NCI-H2227 (cell line): ENCODE measurements around the gene WDR77.

Source experiments
- DNase-seq: peaks from one replicate; lab custom pipeline; 2025; ENCODE audit not compliant: unreplicated experiment; lab: John Stamatoyannopoulos, UW

The WDR77 gene

DNA sequence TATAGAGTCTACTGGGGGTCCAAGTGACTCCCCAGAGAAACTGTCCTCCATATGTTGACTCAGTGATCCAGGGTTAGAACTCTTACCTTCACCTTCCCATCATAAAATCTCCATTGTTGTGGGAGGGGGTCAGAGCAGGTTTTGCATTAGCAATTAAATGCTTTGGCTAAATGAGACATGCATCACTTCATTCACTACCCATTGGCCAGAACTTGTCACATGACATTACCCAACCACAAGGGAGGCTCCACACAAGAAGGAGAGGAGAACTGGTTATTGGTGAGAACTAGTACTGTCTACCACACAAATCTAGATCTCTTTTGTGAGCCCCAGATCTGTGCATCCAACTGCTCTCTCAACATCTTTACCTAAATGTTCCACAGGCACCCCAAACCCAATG is 20.5 kb upstream of the WDR77 start:
- DNase-seq, result no peak

DNA sequence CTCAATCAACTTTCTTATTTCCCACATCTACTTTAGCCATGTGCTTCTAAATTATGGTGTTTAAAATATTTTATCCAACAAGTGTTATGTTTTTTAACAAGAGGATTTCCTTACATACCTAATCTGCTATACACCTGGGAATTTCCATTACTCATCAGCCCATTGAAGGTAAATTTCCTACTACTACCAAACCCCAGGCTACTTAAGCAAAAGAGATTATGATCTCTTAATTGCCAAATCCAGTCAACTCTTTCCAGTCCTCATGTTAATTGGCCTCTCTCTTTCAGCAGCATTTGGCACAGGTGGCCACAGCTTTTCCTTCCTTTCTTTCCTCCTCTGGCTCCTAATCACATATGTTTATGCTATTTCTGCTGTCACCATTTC is 19.7 kb upstream of the WDR77 start:
- DNase-seq, result no peak

- no peak for DNase-seq
These were observed 19.0 kb upstream of the WDR77 start for GRCh38 chr1:111467865-111468716.

GRCh38 chr1:111466480-111466879 is 17.4 kb upstream of the WDR77 start:
- DNase-seq, result no peak

GRCh38 chr1:111465754-111466153 is 16.7 kb upstream of the WDR77 start:
- DNase-seq, result no peak

DNA sequence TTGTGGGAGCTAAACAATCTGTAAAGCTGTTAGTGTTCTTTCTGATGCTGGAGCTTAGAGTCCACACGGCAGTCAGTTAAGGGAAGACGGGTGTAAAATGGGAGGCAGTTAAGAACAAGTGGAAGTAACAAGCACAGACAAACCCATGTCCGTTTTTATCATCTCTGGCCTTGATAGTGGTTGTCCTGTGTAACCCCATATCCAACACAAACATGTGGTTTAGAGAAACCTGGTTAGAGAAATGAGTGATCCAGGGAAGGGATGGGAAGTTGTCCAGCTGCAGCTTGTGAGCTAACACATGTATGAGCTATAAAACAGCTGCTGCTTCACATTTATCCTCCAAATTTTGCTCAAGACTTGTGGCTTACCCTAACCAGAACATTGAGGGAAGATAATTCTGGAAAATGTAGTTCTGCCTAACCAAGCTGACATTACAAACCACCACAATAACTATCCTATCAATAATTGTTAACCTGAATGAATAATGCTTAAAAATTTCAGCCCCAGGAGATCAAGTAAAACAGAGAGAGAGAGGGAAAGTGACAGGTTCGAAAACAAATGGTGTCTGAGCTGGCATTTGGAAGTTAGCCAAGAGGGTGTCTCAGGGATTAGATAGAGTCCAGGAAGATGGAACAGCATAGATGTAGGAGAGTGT is 14.1 kb upstream of the WDR77 start:
- no peak for DNase-seq

- DNase-seq, result no peak
These were observed 13.4 kb upstream of the WDR77 start for GRCh38 chr1:111462370-111463028.

DNA sequence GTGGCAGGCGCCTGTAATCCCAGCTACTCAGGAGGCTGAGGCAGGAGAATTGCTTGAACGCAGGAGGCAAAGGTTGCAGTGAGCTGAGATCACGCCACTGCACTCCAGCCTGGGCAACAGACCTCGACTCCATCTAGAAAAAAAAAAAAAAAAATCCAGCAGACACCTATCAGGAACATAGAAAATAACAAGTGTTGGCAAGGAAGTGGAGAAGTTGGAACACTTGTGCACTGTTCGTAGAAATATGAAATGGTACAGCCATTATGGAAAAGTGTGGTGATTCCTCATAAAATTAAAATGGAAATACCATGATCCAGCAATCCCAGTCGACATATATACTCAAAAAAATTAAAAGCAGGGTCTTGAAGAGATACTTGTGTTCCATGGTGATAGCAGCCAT is 12.7 kb upstream of the WDR77 start:
- no peak for DNase-seq

GRCh38 chr1:111455642-111456031 is 6.6 kb upstream of the WDR77 start:
- no peak for DNase-seq

DNA sequence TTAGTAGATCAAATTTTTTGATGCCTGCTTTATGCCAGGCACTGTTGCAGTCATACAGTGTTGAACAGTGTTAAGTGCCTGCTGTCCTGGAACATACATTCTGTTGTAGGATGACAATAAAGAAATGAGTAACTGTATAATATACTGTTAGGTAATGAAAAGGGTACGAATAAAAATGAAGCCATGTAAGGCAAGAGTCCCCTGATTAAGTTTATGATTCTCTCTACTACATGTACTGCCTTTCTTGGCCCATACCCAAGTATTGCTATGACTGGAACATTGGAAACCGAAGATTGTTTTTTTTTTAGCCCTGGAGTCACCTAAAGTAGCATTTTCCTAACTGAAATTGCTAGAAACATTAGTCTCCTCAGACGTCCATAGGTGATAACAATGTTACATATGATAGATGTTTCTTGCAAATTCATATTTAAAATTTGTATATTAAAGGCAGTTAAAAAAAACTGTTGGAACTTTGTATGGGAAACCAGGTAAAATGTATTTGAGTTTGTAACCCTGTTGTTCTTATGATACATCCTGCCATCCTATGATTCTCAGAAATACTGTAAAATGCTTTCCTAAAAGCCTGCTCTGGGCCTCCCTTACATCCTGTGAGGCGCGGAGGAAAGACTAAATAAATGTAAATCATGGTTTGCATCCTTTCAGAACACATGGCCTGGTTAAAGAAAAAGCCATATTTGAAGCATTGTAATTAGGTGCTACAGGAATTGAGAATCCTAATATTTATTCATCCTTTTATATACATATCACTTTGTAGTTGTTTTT is 6.0 kb upstream of the WDR77 start:
- DNase-seq, result no peak

GRCh38 chr1:111453706-111454105 is 4.7 kb upstream of the WDR77 start:
- no peak for DNase-seq

GRCh38 chr1:111452581-111452980 is 3.5 kb upstream of the WDR77 start:
- DNase-seq, result no peak

GRCh38 chr1:111450185-111450584 is 1.1 kb upstream of the WDR77 start:
- no peak for DNase-seq

GRCh38 chr1:111449703-111450017 is 604 bp upstream of the WDR77 start:
- DNase-seq, result no peak

DNA sequence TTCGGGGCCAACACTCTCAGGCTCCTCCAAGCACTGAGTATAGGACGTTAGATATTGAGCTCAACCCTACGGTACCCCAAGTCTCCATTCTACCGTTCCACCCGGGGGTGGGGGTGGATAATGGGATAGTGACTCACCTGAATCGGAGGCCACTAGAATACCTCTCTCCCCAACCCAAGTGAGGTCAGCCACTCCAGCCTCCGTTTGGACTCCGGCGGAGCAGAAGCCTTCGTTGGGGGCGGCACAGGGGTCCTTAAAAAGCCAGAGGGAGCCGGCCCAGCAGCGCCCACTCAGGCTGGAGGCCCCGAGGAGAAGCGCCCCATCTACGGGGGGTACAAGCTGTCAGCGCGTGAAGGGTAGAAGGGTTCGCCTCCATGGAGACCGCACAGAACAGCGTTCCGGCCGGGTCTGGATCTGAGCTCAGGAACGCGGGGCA is 556 bp downstream of the WDR77 start:
- DNase-seq, result peak; percentile 42

DNA sequence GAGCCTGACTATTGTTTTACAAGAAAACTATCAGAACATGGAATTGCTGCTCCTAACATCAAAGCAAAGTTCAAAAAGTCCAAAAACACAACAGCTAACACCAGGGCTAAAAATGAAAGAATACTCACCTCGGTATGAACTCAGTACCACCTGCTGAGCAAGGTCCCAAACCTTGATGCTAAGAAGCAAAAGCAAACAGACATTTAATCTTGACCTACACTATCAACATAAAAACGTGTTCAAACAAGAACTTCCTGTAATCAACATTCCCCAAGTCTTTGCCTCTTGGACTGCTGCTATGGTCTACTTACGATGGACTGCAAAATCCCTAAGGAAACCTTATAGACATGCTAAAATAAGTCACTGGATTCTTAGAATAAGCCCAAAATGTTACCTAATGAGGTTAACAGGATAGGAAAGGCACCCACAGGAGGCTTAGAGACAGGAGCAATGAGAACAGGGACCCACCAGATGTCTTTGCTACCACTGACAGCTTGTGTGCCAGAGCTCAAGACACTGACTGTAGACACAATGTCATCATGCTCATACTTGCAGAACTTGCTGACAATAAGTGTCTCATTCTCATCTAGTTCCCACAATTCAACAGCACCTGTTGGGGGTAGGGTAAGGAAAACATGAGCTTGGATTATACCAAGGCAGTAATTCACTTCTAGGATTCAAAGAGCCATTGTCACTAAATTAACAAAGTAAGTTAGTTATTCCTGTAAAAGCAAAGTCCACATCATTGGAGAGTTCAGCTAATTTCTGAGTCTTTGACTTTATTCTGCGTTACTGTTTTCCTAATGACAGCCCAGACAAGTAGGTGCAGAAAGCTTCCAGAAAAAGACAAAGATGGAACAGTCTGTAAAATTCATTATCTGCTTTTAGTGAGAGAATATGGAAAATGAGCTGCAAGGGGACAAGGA is 1.8 kb downstream of the WDR77 start:
- DNase-seq, result no peak

DNA sequence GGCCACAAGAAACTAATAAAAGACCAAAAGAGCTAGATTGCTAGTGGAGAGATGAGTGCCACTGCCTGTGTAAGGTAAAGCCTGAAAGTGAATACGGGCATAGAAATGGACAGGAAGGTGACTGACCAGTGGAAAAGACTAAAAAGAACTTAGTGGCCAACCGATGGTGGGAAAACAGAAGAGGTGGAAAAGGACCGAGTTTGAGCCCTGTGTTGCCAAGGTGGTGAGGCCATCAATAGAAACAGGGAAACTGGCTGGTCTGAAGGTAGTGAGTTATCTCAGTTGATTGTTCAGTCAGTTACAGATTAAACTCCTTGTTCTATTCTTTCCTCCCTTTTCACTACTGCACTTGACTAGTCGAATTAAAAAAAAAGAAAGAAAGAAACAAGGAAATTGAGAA is 2.5 kb downstream of the WDR77 start:
- no peak for DNase-seq

DNA sequence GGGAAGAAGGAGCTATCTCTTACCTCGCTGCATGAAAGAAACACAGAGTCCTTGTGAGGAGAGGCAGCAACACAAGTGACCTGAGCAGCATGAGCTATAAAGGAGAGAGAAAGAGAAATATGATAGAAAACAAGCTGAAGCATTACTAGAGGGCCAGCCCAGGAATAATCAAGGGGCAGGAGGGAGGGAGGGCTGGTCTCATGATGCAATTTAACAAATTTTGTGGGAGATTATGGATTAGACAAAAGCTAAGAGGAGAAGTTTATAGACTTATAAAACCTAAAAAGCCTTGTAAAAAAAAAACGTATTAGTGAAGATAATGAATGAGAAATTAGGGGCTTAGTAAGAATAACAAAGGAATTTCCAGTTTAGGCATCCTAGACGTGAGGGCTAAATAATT is 5.0 kb downstream of the WDR77 start:
- no peak for DNase-seq

- no peak for DNase-seq
These were observed 6.6 kb downstream of the WDR77 start for GRCh38 chr1:111442457-111442856.

DNA sequence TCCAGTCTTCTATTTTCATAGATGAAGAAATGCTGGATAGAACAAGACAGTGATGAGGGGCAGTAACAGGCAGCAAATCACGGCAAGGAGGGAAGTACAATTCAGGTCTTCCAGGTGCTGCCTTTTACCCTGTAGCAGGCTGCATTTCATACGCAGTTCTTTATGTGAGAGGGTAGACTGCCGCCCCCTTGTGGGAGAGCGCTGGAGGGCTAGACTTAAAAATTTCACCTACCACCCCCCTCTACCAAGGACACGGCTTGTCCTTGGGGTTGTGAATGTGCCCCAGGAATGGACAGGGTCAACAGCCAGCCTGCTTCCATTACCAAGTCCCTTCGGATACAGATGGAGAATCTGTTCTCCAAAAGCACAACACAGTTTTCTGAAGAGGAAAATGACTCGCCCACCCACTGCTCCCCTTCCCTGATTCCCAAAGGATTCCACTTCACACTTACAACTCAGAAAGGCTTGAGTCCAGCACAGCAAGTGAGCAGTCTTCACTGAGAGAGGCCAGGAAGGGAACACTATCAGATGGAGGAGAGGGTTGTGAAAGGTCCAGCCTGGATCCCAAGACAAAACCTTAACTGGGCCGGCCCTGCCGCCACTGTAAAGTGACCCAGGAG is 7.4 kb downstream of the WDR77 start:
- peak; percentile 55 for DNase-seq
